ENCODE data around the gene CLEC4M.

The CLEC4M gene

DNA sequence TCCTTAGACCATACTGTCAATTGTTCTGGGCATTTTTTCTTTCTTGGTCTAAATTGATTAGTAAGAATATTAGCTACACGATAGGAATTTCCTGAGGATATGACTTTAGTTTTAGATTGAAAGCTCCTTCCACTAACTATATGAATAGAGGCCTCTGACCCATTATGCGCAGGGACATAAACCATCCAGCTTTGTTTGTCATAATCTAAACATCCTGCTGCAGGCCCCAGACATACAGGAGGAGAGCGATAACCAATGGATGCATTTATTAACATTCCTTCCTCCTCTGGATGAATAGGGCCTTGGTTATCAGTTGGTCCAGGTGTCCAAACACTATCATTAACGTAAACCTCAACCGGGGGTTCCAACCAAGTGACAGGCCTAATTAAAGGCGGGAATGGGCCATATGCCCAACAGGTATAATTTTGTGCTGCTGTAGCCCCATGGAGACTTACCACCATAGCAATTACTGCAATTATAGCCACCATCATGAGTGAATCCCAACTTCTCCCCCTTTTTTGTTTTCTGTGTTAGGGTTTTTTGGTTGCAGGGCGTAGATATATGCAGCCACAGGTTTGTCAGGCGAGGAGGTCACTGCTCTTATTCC is 32.6 kb downstream of the CLEC4M start:
- no peaks in the 10 kb centered on the region for H3K4me1 ChIP-seq (ENCODE audit: insufficient read depth, low read length)
- no peak overlapping the region for H3K9ac ChIP-seq (ENCODE audit: low read depth, low read length)
- no peaks in the 10 kb centered on the region for H3K27me3 ChIP-seq (ENCODE audit: insufficient read depth, low read length, poor library complexity)
- H3K4me3 ChIP-seq (ENCODE audit: low read depth in 1 of 2, low read length in 2 of 2) = no peak overlapping the region
- no peak overlapping the region for H3K4me2 ChIP-seq (ENCODE audit: insufficient read depth, low read length)
- no peaks in the 10 kb centered on the region for H3K36me3 ChIP-seq (ENCODE audit: insufficient read depth, low read length)
- no peak for DNase-seq
- H3K9me3 ChIP-seq (ENCODE audit: insufficient read depth, low read length, severe bottlenecking) = no peaks in the 10 kb centered on the region
- no peaks in the 10 kb centered on the region for H4K20me1 ChIP-seq (ENCODE audit: insufficient read depth, low read length)
- no peak for TF ChIP-seq EZH2 (IDR thresholded peaks at IDR 0.05; ENCODE audit: borderline replicate concordance, low read depth, low read length, severe bottlenecking)
- TF ChIP-seq, protein P1, sequence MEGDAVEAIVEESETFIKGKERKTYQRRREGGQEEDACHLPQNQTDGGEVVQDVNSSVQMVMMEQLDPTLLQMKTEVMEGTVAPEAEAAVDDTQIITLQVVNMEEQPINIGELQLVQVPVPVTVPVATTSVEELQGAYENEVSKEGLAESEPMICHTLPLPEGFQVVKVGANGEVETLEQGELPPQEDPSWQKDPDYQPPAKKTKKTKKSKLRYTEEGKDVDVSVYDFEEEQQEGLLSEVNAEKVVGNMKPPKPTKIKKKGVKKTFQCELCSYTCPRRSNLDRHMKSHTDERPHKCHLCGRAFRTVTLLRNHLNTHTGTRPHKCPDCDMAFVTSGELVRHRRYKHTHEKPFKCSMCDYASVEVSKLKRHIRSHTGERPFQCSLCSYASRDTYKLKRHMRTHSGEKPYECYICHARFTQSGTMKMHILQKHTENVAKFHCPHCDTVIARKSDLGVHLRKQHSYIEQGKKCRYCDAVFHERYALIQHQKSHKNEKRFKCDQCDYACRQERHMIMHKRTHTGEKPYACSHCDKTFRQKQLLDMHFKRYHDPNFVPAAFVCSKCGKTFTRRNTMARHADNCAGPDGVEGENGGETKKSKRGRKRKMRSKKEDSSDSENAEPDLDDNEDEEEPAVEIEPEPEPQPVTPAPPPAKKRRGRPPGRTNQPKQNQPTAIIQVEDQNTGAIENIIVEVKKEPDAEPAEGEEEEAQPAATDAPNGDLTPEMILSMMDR (IDR thresholded peaks at IDR 0.05; ENCODE audit: borderline replicate concordance, extremely low read depth, low read length, poor library complexity, severe bottlenecking) = no peak
- ATAC-seq (ENCODE audit: insufficient read depth, low read depth) = no peak
- H2AFZ ChIP-seq (ENCODE audit: low read depth, low read length) = no peak overlapping the region
- H3K27ac ChIP-seq (ENCODE audit: low read length) = no peak overlapping the region
- no peaks in the 10 kb centered on the region for H3K79me2 ChIP-seq (ENCODE audit: insufficient read depth, low read length)

DNA sequence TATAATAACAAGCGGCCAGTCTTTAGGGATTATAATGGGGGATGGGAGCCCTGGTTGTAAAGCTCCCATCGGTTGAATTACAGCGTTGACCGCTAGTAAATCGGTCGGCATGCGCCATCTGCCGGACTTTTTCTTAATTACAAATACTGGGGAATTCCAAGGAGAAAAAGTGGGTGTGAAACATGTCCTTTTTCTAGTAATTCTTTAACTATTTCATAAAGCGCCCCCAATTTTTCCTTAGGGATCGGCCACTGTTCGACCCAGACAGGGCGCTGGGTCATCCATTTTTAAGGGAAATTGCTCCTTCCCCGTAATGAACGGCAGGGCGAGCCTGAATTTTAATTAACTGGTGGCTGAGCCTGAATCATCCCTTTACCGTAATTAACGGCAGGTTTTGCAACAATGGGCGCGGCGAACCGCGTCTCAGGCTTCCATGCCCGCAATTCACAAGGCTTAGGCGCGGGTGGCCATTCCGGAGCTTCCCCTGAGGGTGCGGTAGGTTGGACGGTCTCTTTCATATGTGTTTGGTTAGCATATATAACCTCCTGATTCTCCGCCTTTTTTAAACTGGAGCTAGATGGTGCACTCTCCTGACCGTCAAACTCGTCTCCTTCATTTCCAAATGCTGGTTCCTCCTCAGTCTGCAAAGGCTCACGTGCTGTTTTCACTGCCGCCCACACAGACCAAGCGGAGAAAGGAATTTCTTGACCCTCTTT is 36.8 kb downstream of the CLEC4M start:
- Histone ChIP-seq H3K4me1 (ENCODE audit: insufficient read depth, low read length) (no peaks in the 10 kb centered on the region), H3K36me3 (ENCODE audit: insufficient read depth, low read length) (no peaks in the 10 kb centered on the region), H2AFZ (ENCODE audit: low read depth, low read length) (no peak overlapping the region), H3K9ac (ENCODE audit: low read depth, low read length) (no peak overlapping the region), H4K20me1 (ENCODE audit: insufficient read depth, low read length) (no peaks in the 10 kb centered on the region), H3K27me3 (ENCODE audit: insufficient read depth, low read length, poor library complexity) (no peaks in the 10 kb centered on the region), H3K79me2 (ENCODE audit: insufficient read depth, low read length) (no peaks in the 10 kb centered on the region), H3K27ac (ENCODE audit: low read length) (no peak overlapping the region), H3K4me3 (ENCODE audit: low read depth in 1 of 2, low read length in 2 of 2) (no peak overlapping the region), H3K9me3 (ENCODE audit: insufficient read depth, low read length, severe bottlenecking) (no peaks in the 10 kb centered on the region), H3K4me2 (ENCODE audit: insufficient read depth, low read length) (no peak overlapping the region)
- peak; percentile 53 for DNase-seq
- no peak for TF ChIP-seq EZH2 (IDR thresholded peaks at IDR 0.05; ENCODE audit: borderline replicate concordance, low read depth, low read length, severe bottlenecking)
- TF ChIP-seq, protein P1 (IDR thresholded peaks at IDR 0.05; ENCODE audit: borderline replicate concordance, extremely low read depth, low read length, poor library complexity, severe bottlenecking) = peak; percentile 69
- no peak for ATAC-seq (ENCODE audit: insufficient read depth, low read depth)

DNA sequence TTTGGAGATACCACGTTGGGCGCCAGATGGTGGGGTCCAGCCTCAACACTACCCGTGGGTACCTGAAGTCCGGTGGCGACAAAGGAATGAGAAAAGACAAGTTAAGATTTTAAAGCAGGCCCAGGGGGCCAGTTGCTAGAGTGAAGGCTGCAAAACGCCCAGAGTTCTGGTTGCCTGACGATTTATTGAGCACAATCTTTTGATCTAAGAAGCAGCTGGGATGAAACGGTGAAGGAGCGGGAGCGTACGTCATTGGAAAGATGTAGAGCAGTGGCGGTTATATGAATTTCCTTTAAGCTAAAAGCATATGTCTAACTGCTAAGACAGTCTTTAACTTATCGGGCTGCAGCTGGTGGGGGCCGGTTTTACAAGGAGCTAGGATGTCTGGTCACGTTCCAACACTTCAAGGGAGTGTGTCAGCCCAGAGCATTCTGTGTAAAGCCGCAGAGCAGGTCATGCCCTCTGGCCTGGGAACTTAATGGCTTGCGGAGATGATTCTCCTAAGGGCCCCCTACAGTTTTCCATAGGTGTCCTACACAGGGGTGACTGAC is 38.1 kb downstream of the CLEC4M start:
- no peaks in the 10 kb centered on the region for H3K4me1 ChIP-seq (ENCODE audit: insufficient read depth, low read length)
- DNase-seq (no peak), ATAC-seq (ENCODE audit: insufficient read depth, low read depth) (no peak)
- H4K20me1 ChIP-seq (ENCODE audit: insufficient read depth, low read length) = no peaks in the 10 kb centered on the region
- H3K27me3 ChIP-seq (ENCODE audit: insufficient read depth, low read length, poor library complexity) = no peaks in the 10 kb centered on the region
- H3K4me3 ChIP-seq (ENCODE audit: low read depth in 1 of 2, low read length in 2 of 2) = no peak overlapping the region
- no peak overlapping the region for H2AFZ ChIP-seq (ENCODE audit: low read depth, low read length)
- H3K9me3 ChIP-seq (ENCODE audit: insufficient read depth, low read length, severe bottlenecking) = no peaks in the 10 kb centered on the region
- no peak overlapping the region for H3K9ac ChIP-seq (ENCODE audit: low read depth, low read length)
- H3K4me2 ChIP-seq (ENCODE audit: insufficient read depth, low read length) = no peak overlapping the region
- no peaks in the 10 kb centered on the region for H3K79me2 ChIP-seq (ENCODE audit: insufficient read depth, low read length)
- H3K36me3 ChIP-seq (ENCODE audit: insufficient read depth, low read length) = no peaks in the 10 kb centered on the region
- no peak for TF ChIP-seq EZH2 (IDR thresholded peaks at IDR 0.05; ENCODE audit: borderline replicate concordance, low read depth, low read length, severe bottlenecking)
- TF ChIP-seq, protein P1 (IDR thresholded peaks at IDR 0.05; ENCODE audit: borderline replicate concordance, extremely low read depth, low read length, poor library complexity, severe bottlenecking) = no peak
- no peak overlapping the region for H3K27ac ChIP-seq (ENCODE audit: low read length)

Measured in DND-41 (cell line).